ENCODE data around the gene CELSR1. TPM values are rescaled to one million over a fixed set of nuclear protein-coding genes. Genes with fewer than 3 reads are reported as not detected.

Gene CELSR1, protein sequence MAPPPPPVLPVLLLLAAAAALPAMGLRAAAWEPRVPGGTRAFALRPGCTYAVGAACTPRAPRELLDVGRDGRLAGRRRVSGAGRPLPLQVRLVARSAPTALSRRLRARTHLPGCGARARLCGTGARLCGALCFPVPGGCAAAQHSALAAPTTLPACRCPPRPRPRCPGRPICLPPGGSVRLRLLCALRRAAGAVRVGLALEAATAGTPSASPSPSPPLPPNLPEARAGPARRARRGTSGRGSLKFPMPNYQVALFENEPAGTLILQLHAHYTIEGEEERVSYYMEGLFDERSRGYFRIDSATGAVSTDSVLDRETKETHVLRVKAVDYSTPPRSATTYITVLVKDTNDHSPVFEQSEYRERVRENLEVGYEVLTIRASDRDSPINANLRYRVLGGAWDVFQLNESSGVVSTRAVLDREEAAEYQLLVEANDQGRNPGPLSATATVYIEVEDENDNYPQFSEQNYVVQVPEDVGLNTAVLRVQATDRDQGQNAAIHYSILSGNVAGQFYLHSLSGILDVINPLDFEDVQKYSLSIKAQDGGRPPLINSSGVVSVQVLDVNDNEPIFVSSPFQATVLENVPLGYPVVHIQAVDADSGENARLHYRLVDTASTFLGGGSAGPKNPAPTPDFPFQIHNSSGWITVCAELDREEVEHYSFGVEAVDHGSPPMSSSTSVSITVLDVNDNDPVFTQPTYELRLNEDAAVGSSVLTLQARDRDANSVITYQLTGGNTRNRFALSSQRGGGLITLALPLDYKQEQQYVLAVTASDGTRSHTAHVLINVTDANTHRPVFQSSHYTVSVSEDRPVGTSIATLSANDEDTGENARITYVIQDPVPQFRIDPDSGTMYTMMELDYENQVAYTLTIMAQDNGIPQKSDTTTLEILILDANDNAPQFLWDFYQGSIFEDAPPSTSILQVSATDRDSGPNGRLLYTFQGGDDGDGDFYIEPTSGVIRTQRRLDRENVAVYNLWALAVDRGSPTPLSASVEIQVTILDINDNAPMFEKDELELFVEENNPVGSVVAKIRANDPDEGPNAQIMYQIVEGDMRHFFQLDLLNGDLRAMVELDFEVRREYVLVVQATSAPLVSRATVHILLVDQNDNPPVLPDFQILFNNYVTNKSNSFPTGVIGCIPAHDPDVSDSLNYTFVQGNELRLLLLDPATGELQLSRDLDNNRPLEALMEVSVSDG (N-terminal part only)
- polyA plus RNA-seq (ENCODE audit: insufficient read length in 4 of 4): 10 to 100 TPM in 3 of 4 donors, 1 to 10 TPM in 1; 4.4 to 27.6 (median 24.8) TPM

DNA sequence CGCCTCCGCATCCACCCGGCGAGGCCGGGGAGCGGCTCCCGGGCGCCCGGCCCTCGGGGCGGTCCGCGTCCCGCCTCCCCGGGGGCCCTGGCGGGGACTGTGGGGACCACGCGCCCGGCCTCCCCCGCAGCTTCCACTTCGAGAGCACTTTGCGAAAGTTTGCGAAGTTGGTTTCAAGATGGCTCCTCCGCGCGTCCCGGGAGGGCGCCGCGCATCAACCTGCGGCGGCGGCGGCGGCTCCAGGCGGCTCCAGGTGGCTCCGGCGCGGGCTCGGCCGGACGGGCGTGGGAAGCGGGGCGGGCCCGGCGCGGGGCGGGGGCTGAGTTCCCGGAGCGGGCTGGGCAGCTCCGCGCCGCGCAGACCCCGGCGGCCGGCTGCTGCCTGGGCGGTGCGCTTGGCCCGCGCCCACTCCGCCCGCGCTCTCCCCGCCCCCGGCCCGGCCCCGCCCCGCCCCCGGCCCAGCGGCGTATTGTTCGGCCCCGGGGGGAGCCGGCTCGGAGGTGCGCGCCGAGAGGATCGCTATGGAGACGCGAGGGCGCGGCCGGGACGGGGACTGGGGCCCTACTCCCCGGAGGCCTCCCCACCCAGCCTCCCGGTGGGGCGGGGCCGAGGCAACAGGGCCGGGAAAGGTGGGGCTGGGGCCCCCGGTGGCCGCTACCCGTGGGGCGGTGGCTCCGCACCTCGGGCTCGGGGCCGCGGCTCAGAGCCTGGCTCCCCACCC is at the start of gene CELSR1:
Gene CELSR1, minus strand, starts transcription at position 396 of the 721 bp plus-strand sequence. CDS start 450 bp downstream, outside the sequence.
- no peak for DNase-seq (ENCODE audit: low read depth in 4 of 4, low spot score in 3 of 4)

DNA sequence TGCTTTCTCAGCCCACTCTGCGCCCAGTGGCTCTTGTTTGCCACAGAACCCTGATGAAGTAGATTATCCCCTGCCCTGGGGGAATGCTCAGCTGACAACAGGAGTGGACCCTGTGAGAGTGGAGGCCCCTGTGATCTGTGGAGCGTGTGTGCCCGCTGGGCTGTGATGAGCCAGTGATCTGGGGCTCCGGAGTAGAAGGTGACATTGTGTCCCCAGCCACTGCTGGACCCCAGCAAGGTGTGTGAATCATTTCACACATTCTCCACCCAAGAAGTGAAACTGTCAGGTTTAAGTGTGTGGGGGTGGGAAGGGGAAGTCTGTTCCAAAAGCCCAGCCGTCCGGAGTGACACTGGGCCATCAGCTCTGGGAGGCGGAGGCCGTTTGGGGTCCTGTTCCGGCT is 49.6 kb upstream of the CELSR1 start:
- no peak for DNase-seq (ENCODE audit: low read depth in 4 of 4, low spot score in 3 of 4)

DNA sequence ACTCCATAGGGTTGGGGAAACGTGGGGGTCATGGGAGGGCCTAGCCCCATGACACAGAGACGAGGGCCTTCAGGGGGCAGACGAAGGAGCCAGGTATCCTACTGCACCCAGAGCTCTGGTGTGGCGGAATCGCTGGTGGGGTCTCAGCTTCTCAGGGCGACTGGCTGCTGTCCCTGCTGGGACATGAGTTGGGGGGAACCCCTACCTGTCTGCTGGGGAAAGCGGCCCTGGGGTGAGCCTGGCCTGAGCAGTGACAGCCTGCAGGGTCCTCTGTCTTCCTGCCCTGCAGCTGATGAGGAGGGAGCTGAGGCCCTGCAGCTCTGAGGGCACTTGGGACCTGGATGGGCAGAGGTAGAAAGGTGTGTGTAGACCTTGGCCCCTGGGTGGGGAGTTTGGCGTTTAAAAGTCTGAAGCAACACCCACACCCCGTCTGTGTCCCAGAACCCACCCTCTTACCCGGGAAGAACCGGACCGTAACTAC is 49.2 kb upstream of the CELSR1 start:
- no peak for DNase-seq (ENCODE audit: low read depth in 4 of 4, low spot score in 3 of 4)

DNA sequence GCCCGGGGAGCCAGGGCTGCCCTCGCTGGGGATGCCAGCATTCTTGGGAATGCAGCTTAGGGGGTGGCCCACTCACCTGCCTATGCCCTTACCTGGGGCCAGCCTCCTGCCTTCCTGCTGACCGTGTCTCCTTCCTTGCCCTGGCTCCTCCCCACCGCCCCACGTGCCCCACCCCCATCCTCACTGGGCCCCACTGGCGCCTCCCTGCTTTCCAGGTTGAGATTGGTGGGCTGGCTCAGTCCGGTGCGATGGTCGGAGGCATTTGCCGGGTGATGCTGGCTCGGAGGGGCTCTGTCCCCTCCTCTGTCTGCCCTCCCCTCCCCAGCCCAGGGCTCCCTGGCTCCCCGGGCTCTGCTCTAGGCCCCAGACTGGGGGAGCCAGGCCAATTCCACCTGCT is 48.7 kb upstream of the CELSR1 start:
- no peak for DNase-seq (ENCODE audit: low read depth in 4 of 4, low spot score in 3 of 4)

DNA sequence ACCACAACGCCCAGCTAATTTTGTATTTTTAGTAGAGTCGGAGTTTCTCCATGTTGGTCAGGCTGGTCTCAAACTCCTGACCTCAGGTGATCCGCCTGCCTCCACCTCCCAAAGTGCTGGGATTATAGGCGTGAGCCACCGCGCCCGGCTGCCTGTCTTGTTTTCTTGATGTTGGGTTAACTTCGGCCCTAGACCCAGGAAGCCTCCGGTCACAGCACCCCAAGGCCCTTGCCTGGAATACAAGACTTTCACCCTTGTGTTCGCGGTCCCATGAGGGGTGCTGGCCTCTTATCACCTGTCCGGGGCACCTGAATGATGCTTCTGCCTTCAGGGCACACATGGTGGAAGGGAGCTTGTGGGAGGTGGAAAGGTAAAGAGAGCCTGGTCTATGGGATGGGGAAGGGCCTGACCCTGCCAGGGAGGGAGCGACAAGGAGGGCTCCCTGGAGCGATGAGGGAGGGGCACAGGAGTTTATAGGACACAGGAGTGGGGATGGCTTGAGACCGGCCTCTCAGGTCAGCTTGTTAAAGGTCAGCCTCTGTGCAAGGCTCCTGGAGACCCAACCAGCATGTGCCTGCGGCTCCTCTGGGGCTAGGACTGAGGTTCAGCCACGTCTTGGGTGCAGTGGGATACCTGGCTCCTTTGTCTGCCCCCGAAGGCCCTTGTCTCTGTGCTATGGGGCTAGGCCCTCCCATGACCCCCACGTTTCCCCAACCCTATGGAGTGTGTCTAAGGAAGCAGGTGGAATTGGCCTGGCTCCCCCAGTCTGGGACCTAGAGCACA is 48.1 kb upstream of the CELSR1 start:
- no peak for DNase-seq (ENCODE audit: low read depth in 4 of 4, low spot score in 3 of 4)

DNA sequence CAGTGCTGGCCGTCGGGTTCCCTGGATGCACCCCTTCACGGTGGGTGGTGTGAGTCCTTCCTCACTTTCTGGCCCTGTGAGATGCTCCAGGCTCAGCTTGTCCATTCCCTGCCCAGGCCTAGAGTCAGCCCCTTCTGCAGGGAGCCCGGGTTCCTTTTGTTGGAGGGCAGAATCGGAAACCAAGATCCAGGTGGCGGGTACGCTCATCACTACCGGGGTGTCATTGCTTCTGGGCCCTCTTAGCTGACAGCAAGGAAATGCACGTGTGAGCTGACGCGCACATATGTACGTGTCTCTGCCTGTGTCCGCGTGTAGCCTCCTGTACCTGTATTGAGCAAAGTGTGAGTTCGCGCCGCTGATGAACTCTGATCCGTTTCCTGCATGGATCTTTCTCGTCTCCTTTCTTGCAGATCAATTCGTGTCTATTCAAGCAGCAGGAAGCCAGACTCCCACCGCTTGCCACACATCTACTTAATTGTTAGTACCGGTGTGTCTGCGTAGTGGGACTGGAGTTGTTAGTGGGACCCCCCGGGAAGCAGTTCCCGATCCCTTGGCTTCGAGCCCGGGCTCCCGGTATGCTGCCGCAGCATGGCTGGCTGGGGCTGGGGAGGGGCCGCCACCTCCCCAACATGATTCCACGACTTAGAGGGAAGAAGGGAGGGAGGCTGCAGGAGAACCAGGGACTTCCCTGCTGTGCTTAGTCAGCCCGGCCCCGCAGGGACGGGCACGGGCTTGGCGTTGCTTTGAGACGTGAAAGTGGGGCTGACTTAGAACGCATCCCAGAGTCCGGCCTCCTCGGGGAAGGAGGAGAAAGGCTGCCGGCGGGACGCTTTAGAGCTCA is 46.9 kb upstream of the CELSR1 start:
- no peak for DNase-seq (ENCODE audit: low read depth in 4 of 4, low spot score in 3 of 4)

DNA sequence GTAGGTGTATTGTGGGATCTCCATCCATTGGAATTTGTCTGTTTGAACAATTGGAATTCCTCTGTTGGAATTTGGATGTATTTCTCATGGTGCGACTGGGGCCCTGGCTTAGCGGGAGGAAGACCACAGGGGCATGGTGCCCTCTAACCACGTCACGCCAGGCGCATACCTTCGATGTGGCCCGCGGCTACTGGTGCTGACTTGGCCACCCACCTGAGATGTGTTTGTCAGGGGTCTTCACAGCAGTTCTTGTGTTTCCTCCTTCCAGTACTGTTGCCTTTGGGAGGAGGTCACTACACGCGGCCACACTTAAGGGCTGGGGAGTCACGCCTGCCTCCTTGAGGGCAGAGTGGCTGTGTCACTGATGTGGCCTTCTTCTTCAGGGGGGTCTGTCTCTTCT is 46.2 kb upstream of the CELSR1 start:
- DNase-seq (ENCODE audit: low read depth in 4 of 4, low spot score in 3 of 4): no peak

DNA sequence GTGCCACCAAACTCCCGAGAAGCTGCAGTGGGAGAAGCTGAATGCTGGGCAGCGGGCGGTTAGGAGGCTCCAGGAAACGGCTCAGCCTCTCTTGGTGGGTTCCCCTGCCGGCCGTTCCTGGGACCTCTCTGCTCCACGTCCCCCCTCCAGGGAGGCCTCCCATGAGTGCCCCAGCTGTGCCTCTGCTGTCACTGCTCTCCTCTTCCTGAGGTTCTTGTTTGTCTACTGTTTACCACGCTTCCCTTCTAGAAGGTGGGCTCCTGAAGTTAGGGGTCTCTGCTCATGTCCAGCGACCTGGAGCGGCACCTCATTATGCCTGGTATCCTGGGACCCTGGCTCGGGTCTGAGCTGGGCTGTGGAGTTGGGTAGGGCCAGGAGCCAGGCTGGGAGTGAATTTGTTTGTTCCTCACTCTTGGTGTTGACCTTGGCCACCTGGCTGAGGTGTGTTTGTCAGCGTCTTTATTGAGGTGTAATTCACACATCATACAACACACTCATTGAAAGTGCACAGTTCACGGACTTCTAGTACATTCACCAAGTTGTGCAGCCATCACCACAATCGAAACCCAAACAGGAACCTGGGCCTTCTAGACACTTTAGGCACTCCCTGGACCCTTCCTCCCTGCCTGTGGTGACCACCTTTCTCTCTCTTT is 45.0 kb upstream of the CELSR1 start:
- DNase-seq (ENCODE audit: low read depth in 4 of 4, low spot score in 3 of 4): no peak

DNA sequence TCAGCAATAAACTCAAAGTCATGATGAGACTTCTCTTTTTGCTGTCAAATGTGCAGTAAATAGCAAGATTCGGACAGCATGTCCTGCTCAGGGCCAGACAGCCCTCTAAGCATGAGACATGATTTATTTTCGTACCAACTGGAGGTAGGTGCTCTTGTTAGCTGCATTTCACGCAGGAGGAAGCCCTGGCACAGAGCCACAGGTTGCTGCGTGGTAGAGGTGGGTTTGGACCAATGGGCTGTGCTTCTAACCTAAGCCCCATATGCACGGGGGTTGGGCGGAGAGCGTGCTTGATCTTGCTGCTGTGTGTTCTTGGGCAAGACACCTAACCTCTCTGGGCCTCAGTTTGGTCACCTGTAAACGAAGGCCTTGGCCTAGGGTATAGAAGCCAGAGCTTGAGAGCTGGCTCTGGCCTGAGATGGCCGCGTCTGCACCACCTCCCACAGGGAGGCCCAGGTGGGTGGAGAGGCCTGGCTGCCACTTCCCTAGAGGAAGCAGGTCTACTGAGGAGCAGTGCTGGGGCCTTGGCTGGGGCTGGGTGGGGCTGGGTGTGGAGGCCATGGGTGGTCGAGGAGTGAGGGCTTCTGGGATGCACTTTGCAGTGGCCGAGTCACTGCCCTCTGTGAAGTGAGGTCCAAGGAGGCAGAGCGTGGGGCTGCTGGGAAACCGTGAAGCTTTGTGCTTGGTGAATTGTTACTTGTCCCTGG is 44.3 kb upstream of the CELSR1 start:
- no peak for DNase-seq (ENCODE audit: low read depth in 4 of 4, low spot score in 3 of 4)

DNA sequence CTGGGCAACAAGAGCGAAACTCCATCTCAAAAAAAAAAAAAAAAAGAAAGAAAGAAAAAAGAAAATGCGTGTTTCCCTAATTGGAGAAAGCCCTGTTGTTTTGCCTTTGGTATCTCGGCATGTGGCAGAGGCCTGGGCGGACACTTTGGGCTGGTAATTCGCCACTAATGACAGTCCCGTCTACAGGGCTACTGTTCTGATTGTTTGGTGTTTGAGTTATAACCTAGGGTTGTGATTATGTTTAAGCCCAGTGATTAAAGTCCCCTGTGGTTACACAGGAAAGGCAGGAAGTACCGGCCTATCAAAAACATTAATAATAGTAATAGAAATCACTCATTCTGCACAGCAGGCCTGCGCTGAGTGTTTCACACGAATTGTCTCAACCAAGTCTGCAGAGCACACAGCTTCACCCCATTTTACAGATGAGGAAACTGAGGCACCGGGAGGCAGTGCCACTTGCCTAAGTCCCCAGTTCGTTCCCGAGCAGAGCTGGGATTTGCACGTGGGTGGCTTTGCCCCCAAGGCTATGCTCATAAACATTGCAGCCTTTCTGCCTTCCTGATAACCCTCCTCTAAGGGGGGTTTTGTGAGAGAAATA is 43.6 kb upstream of the CELSR1 start:
- no peak for DNase-seq (ENCODE audit: low read depth in 4 of 4, low spot score in 3 of 4)

DNA sequence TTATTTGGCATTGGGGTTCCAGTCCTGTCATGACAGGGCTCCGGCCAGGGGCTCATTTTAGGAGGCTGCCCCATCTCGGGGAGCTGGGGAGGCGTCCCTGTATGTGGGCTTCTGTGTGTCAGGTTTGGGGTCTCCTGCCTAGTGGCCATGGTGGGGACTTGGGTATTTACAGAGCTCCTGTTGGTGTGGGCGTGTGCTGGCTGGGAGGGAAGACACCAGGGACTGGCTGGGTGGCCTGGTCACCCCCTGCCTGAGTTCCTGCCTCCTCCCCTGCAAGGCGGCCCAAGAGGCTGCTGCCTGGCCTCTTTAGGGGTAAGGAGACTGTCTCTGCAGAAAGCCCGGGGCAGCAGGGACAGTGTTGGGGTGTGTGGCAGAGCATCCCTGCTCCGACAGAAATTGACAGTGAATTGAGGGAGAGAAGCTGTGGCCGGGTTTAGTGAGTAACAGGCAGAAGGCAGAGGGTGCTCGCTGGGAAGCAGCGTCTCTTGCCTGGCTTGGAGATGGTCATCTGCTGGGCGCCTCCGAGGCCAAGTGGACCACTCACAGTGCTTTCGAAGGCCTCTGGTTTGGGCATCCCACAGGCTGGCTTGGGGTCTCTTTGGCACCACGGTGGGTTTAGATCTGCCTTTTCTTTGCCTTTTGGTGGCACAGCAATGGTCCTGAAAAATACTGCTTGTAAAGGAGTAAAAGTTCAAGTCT is 42.5 kb upstream of the CELSR1 start:
- no peak for DNase-seq (ENCODE audit: low read depth in 4 of 4, low spot score in 3 of 4)

DNA sequence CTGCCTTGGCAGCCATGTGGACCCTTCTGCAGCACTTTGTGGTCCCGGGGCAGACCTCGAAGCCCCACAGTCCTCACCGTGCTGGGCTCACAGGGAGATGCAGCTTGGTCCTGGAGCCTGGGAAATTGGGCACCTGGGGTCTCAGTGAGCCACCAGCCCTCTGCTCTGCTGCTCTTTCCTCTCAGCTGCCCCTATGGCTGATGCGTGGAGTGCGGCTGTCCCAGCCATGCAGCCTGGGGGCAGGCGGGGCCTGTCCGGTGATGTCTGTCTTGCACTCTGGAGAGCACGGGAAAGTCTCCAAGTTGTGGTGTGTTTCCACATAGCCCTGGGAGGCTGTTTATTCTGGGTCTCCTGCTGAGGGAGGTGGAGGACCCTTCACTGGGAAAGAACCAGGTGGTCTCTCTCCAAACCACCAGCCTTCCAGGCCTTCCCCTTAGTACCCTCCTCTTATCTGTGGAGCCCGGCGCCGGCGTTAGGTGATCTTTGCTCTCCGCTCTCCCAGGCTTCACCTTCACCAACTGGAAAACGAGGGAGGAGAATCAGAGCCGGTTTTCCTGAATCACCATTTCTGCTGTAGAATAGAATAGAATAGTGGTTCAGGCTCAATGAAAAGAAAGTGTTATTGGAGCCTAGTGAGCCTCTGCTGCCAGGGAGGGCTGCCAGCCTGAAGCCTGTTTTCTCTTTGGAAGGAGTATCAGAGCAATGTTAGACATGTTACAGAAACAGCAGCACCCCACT is 41.6 kb upstream of the CELSR1 start:
- DNase-seq (ENCODE audit: low read depth in 4 of 4, low spot score in 3 of 4): no peak

DNA sequence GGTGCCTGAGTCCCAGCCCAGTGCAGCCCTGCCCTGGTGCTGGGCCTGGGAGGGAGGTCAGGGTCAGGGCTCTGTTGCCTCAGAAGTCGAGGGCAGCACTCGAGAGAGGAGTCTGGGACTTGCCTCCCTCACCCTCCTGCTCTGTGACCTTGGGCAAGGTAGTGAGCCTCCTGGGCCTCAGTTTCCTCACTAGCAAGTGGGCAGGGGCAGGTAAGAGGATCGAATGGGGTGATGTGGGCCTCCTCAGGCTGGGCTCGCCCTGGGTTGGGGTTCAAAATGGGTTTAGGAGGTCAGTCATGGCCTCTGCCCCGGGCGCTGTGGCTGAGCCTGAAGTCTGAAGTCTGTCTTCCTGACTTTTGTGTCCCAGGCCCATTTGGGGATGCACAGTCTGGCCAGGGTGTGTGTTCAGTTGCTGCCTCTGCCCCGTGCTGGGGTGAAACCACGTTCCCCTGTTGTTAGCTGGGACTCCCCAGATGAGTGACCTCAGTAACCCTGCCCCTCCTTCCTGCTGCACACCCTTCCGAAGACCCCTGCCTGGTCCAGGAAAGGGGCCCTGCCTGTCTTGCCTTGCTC is 40.9 kb upstream of the CELSR1 start:
- no peak for DNase-seq (ENCODE audit: low read depth in 4 of 4, low spot score in 3 of 4)

DNA sequence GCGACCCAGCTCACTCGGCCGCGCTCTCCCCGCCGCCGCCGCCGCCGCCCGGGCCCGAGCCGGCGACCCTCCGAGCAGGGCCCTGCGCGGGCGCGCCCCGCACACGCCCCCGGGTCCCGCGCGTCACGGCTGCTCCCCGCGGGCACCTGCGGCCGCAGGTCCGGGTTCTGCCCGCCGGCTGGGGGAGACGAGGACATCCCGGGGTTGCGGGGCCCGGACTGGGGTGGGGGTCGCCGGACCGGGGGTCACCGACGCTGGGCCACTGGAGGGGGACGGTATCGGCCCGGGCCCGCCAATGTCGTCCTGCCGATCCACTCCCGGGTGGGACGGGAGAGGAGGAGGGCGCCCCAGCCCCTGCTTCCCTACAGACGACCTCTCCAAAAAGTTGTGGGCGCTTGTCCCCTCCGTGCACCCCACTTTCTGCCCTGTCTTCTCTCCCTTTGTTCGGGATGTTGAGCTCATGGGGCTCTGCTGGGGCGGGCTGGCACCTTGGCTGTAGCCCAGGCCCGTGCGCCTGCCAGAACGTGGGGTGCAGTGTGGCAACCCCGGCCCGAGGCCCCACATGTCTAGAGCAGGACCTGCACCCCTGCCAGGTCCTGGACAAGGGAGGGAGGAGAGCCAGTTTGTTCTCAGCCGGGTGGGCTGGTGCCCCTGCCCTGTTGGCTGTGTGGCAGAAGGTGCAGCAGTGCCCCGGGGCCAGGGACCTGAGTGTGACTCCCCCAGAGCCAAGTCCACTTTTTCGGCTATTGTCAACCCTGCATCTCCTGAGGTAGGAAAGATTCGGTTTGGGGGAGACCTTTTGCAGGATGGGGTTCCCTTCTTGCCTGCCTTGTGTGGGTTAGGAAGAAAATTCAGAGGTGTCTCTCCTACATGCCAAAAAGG is 40.2 kb upstream of the CELSR1 start:
- no peak for DNase-seq (ENCODE audit: low read depth in 4 of 4, low spot score in 3 of 4)

Data from left renal pelvis (tissue), 4 donors.